Activated naive CD4-positive, alpha-beta T cell treated with anti-CD3 and anti-CD28 coated beads, Interleukin-2, amount 50 U/mL, for 24 hours (primary cell): ENCODE measurements around the gene MND1.
"Not testable (repeated sequence)": the region's sequence is repeated elsewhere in the genome, so short reads cannot be mapped to it uniquely, and the experiment has no call there.

ENCODE experiments used
- H3K27ac Mint-ChIP-seq: one replicate; pipeline ENCODE4 v1.8.0; 2021; ENCODE audit warnings: mild to moderate bottlenecking, mixed read lengths
- H3K27me3 Mint-ChIP-seq: one replicate; pipeline ENCODE4 v1.8.0; 2021; ENCODE audit warnings: mixed read lengths
- H3K36me3 Mint-ChIP-seq: one replicate; pipeline ENCODE4 v1.8.0; 2021; ENCODE audit warnings: mixed read lengths
- H3K4me1 Mint-ChIP-seq: one replicate; pipeline ENCODE4 v1.8.0; 2021; ENCODE audit warnings: mixed read lengths
- H3K4me3 Mint-ChIP-seq: one replicate; pipeline ENCODE4 v1.8.0; 2021; ENCODE audit warnings: mild to moderate bottlenecking, mixed read lengths
- H3K9me3 Mint-ChIP-seq: one replicate; pipeline ENCODE4 v1.8.0; 2021; ENCODE audit warnings: mixed read lengths

Gene MND1

GRCh38 chr4:153434190-153434589, 89.7 kb downstream of the MND1 start:
- no peaks in the 10 kb centered on the region for H3K27me3 Mint-ChIP-seq
- H3K4me3 Mint-ChIP-seq, result peak overlapping the region; percentile 93
- H3K9me3 Mint-ChIP-seq, result peaks cover 4% of the 10 kb centered on the region
- H3K36me3 Mint-ChIP-seq, result no peaks in the 10 kb centered on the region
- peaks cover 77% of the 10 kb centered on the region for H3K4me1 Mint-ChIP-seq
- H3K27ac Mint-ChIP-seq, result peak overlapping the region; percentile 98

GRCh38 chr4:153438916-153439756, 94.6 kb downstream of the MND1 start:
- no peaks in the 10 kb centered on the region for H3K27me3 Mint-ChIP-seq
- peaks cover 60% of the 10 kb centered on the region for H3K4me1 Mint-ChIP-seq
- H3K27ac Mint-ChIP-seq, result peak overlapping the region; percentile 83
- H3K36me3 Mint-ChIP-seq, result no peaks in the 10 kb centered on the region
- peak overlapping the region; percentile 77 for H3K4me3 Mint-ChIP-seq
- no peaks in the 10 kb centered on the region for H3K9me3 Mint-ChIP-seq

DNA sequence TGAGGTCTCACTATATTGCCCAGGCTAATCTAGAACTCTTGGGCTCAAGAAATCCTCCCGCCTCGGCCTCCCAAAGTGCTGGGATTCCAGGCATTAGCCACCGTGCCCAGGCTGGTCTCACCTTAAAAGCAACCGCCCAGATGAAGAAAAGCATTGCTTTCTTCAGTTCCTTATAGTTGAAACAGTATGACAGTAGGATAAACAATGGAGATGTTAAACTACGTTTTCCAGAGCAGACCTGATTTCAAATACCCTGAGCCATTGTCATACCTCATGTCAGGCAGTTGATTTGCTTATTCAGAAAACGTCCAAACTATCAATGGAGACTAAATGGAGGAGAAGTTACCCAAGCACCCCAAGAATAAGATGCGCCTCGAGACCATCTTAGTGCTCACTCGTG, 95.3 kb downstream of the MND1 start:
- no peak overlapping the region for H3K4me3 Mint-ChIP-seq
- no peaks in the 10 kb centered on the region for H3K27me3 Mint-ChIP-seq
- H3K27ac Mint-ChIP-seq, result no peak overlapping the region
- peaks cover 55% of the 10 kb centered on the region for H3K4me1 Mint-ChIP-seq
- no peaks in the 10 kb centered on the region for H3K9me3 Mint-ChIP-seq
- H3K36me3 Mint-ChIP-seq, result no peaks in the 10 kb centered on the region

GRCh38 chr4:153440475-153440874, 96.0 kb downstream of the MND1 start:
- H3K9me3 Mint-ChIP-seq, result no peaks in the 10 kb centered on the region
- no peaks in the 10 kb centered on the region for H3K27me3 Mint-ChIP-seq
- H3K4me3 Mint-ChIP-seq, result no peak overlapping the region
- peaks cover 54% of the 10 kb centered on the region for H3K4me1 Mint-ChIP-seq
- H3K27ac Mint-ChIP-seq, result no peak overlapping the region
- no peaks in the 10 kb centered on the region for H3K36me3 Mint-ChIP-seq

- H3K27ac Mint-ChIP-seq, result no peak overlapping the region
- H3K9me3 Mint-ChIP-seq, result no peaks in the 10 kb centered on the region
- H3K27me3 Mint-ChIP-seq, result no peaks in the 10 kb centered on the region
- no peak overlapping the region for H3K4me3 Mint-ChIP-seq
- H3K36me3 Mint-ChIP-seq, result no peaks in the 10 kb centered on the region
- H3K4me1 Mint-ChIP-seq, result peaks cover 32% of the 10 kb centered on the region
Measured at GRCh38 chr4:153447175-153447905, 102.9 kb downstream of the MND1 start.

GRCh38 chr4:153448003-153448731, 103.7 kb downstream of the MND1 start:
- Mint-ChIP-seq H3K4me1 (peaks cover 26% of the 10 kb centered on the region), H3K27me3 (no peaks in the 10 kb centered on the region), H3K36me3 (no peaks in the 10 kb centered on the region), H3K4me3 (no peak overlapping the region), H3K27ac (no peak overlapping the region), H3K9me3 (no peaks in the 10 kb centered on the region)

DNA sequence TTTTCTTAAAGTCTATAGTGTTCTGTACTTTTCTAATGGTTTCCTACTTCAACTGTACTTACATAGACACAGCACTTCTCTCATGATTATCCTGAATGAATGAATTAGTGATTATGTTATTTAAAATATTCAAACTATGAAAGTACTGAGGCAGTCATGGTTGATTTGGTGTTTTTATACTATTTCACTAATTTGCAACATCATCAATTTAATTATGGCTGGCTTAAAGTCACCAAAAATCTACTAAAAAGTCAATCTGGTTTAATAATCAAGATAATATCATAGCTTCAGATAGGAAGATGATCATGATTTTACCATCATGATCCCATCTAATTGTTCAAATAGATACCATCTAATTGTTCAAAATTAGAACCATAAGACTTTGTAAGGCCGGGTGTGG, 104.8 kb downstream of the MND1 start:
- Mint-ChIP-seq H3K27ac (peak overlapping the region; percentile 55), H3K4me1 (peaks cover 28% of the 10 kb centered on the region), H3K9me3 (no peaks in the 10 kb centered on the region), H3K4me3 (no peak overlapping the region), H3K27me3 (no peaks in the 10 kb centered on the region), H3K36me3 (no peaks in the 10 kb centered on the region)

- H3K36me3 Mint-ChIP-seq, result no peaks in the 10 kb centered on the region
- no peaks in the 10 kb centered on the region for H3K27me3 Mint-ChIP-seq
- no peaks in the 10 kb centered on the region for H3K9me3 Mint-ChIP-seq
- H3K4me3 Mint-ChIP-seq, result peak overlapping the region; percentile 81
- H3K27ac Mint-ChIP-seq, result peak overlapping the region; percentile 96
- peaks cover 28% of the 10 kb centered on the region for H3K4me1 Mint-ChIP-seq
Measured at GRCh38 chr4:153450544-153450917, 106.0 kb downstream of the MND1 start.

DNA sequence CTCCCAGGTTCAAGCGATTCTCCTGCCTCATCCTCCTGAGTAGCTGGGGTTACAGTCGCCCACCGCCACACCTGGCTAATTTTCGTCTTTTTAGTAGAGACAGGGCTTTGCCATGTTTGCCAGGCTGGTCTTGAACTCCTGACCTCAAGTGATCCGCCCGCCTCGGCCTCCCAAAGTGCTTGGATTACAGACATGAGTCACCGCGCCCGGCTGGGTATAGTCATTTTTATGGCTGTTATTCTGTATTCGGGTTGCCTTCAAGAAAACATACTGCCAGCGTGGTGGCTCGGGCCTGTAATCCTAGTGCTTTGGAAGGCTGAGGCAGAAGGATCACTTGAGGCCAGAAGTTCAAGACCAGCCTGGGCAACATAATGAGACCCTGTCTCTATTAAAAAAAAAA, 106.7 kb downstream of the MND1 start:
- H3K36me3 Mint-ChIP-seq, H3K27ac Mint-ChIP-seq, H3K9me3 Mint-ChIP-seq: not testable (repeated sequence)

DNA sequence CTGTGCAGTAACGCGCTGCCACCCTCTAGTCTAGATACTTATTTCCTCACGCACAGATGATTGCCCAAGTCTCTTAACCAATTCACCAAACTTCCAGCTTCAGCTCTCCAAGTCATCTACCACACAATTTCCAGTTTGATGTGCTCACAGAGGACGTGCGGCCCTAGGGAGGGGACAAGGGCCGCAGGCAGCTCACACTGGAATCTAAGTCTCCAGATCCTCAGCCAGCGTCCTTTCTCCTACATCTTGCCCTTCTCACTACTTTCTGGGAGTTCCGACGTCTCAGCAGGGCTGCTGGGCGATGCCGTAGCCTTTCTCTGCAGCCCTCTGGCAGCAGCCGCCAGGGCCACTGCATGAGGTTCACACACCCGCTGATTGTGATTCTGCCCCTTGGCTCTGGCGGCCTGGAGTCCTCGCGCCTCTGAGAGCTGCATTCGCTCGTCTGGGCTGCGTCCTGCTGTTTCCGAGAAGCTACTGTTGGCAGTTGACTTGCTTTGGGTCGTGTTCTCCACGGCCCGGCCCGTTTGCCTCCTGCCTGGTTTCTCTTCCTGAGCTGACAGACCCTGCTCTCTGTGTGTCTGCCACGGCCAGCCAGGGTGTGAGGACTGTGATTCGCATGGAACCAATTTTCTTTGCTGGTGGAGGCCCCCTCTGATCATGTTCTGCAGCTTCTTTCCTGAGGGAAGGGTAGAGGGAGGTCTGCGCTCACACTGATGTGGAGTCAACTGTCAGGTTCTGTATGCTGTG, 107.6 kb downstream of the MND1 start:
- H3K27ac Mint-ChIP-seq, result peak overlapping the region; percentile 65
- peak overlapping the region; percentile 49 for H3K4me3 Mint-ChIP-seq
- no peaks in the 10 kb centered on the region for H3K9me3 Mint-ChIP-seq
- H3K4me1 Mint-ChIP-seq, result peaks cover 28% of the 10 kb centered on the region
- H3K36me3 Mint-ChIP-seq, result no peaks in the 10 kb centered on the region
- H3K27me3 Mint-ChIP-seq, result no peaks in the 10 kb centered on the region

More for the DNA sequence above, 106.7 kb downstream of the MND1 start:
- H3K27me3 Mint-ChIP-seq, H3K4me3 Mint-ChIP-seq: not testable (repeated sequence)
- peaks cover 28% of the 10 kb centered on the region for H3K4me1 Mint-ChIP-seq

GRCh38 chr4:153452658-153453378, 108.3 kb downstream of the MND1 start:
- Mint-ChIP-seq H3K27me3 (no peaks in the 10 kb centered on the region), H3K9me3 (no peaks in the 10 kb centered on the region), H3K27ac (peak overlapping the region; percentile 77)

GRCh38 chr4:153453402-153453801, 108.9 kb downstream of the MND1 start:
- Mint-ChIP-seq H3K4me1 (peaks cover 28% of the 10 kb centered on the region), H3K4me3 (no peak overlapping the region), H3K27me3 (no peaks in the 10 kb centered on the region), H3K9me3 (no peaks in the 10 kb centered on the region), H3K36me3 (no peaks in the 10 kb centered on the region), H3K27ac (peak overlapping the region; percentile 12)

More at GRCh38 chr4:153452658-153453378, 108.3 kb downstream of the MND1 start:
- Mint-ChIP-seq H3K4me3 (no peak overlapping the region), H3K4me1 (peaks cover 28% of the 10 kb centered on the region), H3K36me3 (no peaks in the 10 kb centered on the region)

DNA sequence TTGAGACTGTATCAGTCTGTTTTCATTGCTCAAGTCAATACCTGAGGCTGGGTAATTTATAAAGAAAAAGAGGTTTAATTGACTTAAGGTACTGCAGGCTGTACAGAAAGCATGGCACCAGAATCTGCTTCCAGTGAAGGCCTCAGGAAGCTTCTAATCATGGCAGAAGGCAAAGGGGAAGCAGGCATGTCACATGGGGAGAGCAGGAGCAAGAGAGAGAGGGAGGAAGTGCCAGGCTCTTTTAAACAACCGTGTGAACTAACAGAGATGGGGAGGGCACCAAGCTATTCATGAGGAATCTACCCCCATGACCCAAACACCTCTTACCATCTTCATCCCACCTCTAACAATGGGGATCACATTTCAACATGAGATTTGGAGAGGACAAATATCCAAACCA, 114.5 kb downstream of the MND1 start:
- no peak overlapping the region for H3K4me3 Mint-ChIP-seq
- H3K27ac Mint-ChIP-seq, result no peak overlapping the region
- no peaks in the 10 kb centered on the region for H3K36me3 Mint-ChIP-seq
- H3K4me1 Mint-ChIP-seq, result peaks cover 11% of the 10 kb centered on the region
- H3K27me3 Mint-ChIP-seq, result no peaks in the 10 kb centered on the region
- no peaks in the 10 kb centered on the region for H3K9me3 Mint-ChIP-seq

GRCh38 chr4:153461549-153461948, 117.1 kb downstream of the MND1 start:
- not testable (repeated sequence) for H3K9me3 Mint-ChIP-seq, H3K27me3 Mint-ChIP-seq, H3K36me3 Mint-ChIP-seq, H3K4me3 Mint-ChIP-seq, H3K27ac Mint-ChIP-seq
- peaks cover 24% of the 10 kb centered on the region for H3K4me1 Mint-ChIP-seq

DNA sequence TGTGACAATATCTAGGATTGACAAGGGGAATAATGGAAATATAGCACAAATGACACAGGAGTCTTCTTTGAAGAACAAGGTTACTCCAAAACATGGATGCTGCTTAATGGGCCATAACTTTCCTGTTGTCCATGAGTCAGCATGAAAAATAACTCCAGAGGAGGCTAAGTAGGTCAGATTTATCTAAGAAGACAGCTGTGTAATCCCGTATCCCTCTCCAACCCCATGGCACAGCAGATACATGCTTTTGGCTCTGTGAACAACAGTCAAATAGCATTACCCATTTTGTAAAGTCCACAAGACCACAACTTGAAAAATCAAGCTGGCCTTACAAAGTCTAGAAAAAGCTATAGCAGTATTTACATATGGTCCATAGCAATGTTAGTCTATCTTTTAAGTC, 119.6 kb downstream of the MND1 start:
- Mint-ChIP-seq H3K27ac (no peak overlapping the region), H3K4me1 (peaks cover 29% of the 10 kb centered on the region), H3K4me3 (no peak overlapping the region), H3K36me3 (peaks cover 4% of the 10 kb centered on the region), H3K27me3 (no peaks in the 10 kb centered on the region), H3K9me3 (no peaks in the 10 kb centered on the region)
